Measurements from ENCODE around the gene HSPA12B. TPM values are rescaled to one million over a fixed set of nuclear protein-coding genes. Genes with fewer than 3 reads are reported as not detected.

The HSPA12B gene
- total RNA-seq, 1 experiment from 2014 or later, result 2.7 TPM

DNA sequence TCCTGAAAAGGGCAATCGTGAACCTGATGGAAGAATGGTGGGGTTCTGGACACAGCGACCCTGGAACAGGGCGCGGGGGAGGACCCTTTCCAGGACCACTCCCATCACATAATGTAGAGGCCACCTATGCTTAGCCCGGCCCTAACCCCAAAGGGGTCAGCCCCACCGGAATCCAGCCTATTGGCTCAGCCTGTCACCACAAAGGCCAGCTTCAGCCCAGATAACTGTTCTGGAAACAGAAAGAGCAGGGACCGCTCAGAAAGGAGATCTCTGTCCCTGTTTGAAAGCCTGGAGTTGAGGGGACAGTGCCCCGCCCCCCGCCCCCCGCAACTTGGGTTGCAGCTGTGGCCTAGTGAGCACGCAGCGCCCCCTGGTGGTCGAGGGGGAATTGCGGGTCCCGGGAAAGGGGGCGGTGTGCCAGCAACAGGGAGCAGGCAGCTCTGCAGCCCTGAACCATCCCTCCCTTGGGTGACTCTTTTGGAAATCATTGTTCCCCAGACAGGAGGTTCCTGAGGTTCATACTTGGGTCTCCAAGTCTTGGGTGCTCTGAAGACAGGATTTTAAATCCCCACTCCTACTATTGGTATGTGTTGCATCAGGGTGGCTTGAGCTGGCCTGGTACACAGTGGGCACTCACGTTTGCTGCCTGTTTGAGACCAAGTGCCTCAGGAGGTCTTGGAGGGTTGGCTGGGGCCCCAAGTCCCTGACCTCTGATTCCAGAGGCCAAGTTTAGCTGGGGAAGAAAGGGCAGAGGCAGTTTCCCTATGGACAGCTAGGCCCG lies 21.6 kb upstream of the HSPA12B start:
- Histone ChIP-seq H3K79me2 (ENCODE audit: insufficient read depth, low read length) (no peaks in the 10 kb centered on the region), H3K79me1 (ENCODE audit: insufficient read depth, low read depth, low read length, poor library complexity, severe bottlenecking) (no peaks in the 10 kb centered on the region), H4K20me1 (ENCODE audit: control insufficient read depth, insufficient read depth, insufficient read length) (no peaks in the 10 kb centered on the region), H2BK20ac (ENCODE audit: low read depth, low read length, poor library complexity, severe bottlenecking) (no peak overlapping the region), H4K5ac (ENCODE audit: insufficient read length, low read depth, low read length) (no peak overlapping the region), H2BK15ac (ENCODE audit: low read depth, low read length) (no peak overlapping the region), H2AK5ac (ENCODE audit: insufficient read length, low read length) (no peak overlapping the region), H4K8ac (replicated peaks; ENCODE audit: insufficient read length, low read depth, low read length) (no peak overlapping the region), H2BK5ac (ENCODE audit: insufficient read length, low read length) (no peak overlapping the region), H2BK12ac (ENCODE audit: insufficient read length, low read depth, low read length) (no peak overlapping the region), H3K27ac (ENCODE audit: insufficient read length, low read depth, low read length) (no peak overlapping the region), H3K9me3 (ENCODE audit: control insufficient read depth, low read depth, low read length) (no peaks in the 10 kb centered on the region), H3K4me1 (ENCODE audit: insufficient read depth, low read length) (no peaks in the 10 kb centered on the region), H3K9ac (ENCODE audit: extremely low read depth, insufficient read length, low read length) (no peak overlapping the region), H3K27me3 (ENCODE audit: insufficient read depth, low read length) (no peaks in the 10 kb centered on the region), H3K18ac (ENCODE audit: insufficient read length, low read depth, low read length) (no peak overlapping the region), H3K23me2 (ENCODE audit: insufficient read length, low read depth, low read length, poor library complexity, severe bottlenecking) (no peaks in the 10 kb centered on the region), H4K91ac (ENCODE audit: insufficient read length, low read depth, low read length) (no peak overlapping the region), H3K4ac (ENCODE audit: low read depth, low read length) (no peak overlapping the region), H3K23ac (ENCODE audit: insufficient read length, low read depth, low read length) (no peak overlapping the region), H2BK120ac (ENCODE audit: low read depth, low read length, poor library complexity, severe bottlenecking) (no peak overlapping the region), H2AFZ (ENCODE audit: low read length) (no peak overlapping the region), H3K4me2 (ENCODE audit: insufficient read depth, insufficient read length, low read length) (no peak overlapping the region), H3K56ac (ENCODE audit: insufficient read length, low read depth, low read length) (no peak overlapping the region), H3K14ac (ENCODE audit: insufficient read depth, low read length) (no peak overlapping the region), H3T11ph (ENCODE audit: low read length) (no peak overlapping the region)
- H3K27me3 Mint-ChIP-seq (ENCODE audit: low read depth), result no peaks in the 10 kb centered on the region; the same call in none of the 2 replicates
- WGBS (ENCODE audit: extremely low coverage, insufficient read length, low lambda C conversion rate), result no CpG with 5 or more reads among the region's 18 CpGs
- H3K4me3 Mint-ChIP-seq, result no peak overlapping the region
- no peaks in the 10 kb centered on the region for H3K9me3 Mint-ChIP-seq
- TF ChIP-seq, protein P1, sequence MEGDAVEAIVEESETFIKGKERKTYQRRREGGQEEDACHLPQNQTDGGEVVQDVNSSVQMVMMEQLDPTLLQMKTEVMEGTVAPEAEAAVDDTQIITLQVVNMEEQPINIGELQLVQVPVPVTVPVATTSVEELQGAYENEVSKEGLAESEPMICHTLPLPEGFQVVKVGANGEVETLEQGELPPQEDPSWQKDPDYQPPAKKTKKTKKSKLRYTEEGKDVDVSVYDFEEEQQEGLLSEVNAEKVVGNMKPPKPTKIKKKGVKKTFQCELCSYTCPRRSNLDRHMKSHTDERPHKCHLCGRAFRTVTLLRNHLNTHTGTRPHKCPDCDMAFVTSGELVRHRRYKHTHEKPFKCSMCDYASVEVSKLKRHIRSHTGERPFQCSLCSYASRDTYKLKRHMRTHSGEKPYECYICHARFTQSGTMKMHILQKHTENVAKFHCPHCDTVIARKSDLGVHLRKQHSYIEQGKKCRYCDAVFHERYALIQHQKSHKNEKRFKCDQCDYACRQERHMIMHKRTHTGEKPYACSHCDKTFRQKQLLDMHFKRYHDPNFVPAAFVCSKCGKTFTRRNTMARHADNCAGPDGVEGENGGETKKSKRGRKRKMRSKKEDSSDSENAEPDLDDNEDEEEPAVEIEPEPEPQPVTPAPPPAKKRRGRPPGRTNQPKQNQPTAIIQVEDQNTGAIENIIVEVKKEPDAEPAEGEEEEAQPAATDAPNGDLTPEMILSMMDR (conservative IDR thresholded peaks at IDR 0.05), result peak; percentile 99
- no peaks in the 10 kb centered on the region for H3K4me1 Mint-ChIP-seq
- peak; percentile 86 for DNase-seq
- no peak overlapping the region for H3K27ac Mint-ChIP-seq
- no peaks in the 10 kb centered on the region for H3K36me3 Mint-ChIP-seq (ENCODE audit: insufficient read depth in 1 of 3, low read depth in 3 of 3)

Data from H9 (cell line).